NCI-H2227 treated with DMSO at 0.1 percent for 48 hours (cell line): ENCODE data around the gene LHFPL3.
"Not testable (repeated sequence)": the region's sequence is repeated elsewhere in the genome, so short reads cannot be mapped to it uniquely, and the experiment has no call there.

Experiments used
- DNase-seq: peaks from one replicate; lab custom pipeline; 2025; lab: John Stamatoyannopoulos, UW

The LHFPL3 gene

GRCh38 chr7:104482362-104483037 lies 154.1 kb downstream of the LHFPL3 start:
- DNase-seq, result no peak

GRCh38 chr7:104486931-104487330 lies 158.5 kb downstream of the LHFPL3 start:
- DNase-seq, result no peak

GRCh38 chr7:104487642-104488041 lies 159.2 kb downstream of the LHFPL3 start:
- no peak for DNase-seq

GRCh38 chr7:104497379-104497967 lies 169.1 kb downstream of the LHFPL3 start:
- no peak for DNase-seq

- DNase-seq, result no peak
Measured at GRCh38 chr7:104499975-104500374, 171.6 kb downstream of the LHFPL3 start.

- DNase-seq, result no peak
Measured at GRCh38 chr7:104509874-104510273, 181.5 kb downstream of the LHFPL3 start.

- DNase-seq, result no peak
Measured at GRCh38 chr7:104524853-104525252, 196.4 kb downstream of the LHFPL3 start.

- no peak for DNase-seq
Measured at GRCh38 chr7:104528142-104528541, 199.7 kb downstream of the LHFPL3 start.

GRCh38 chr7:104529567-104529966 lies 201.2 kb downstream of the LHFPL3 start:
- no peak for DNase-seq

- no peak for DNase-seq
Measured at GRCh38 chr7:104530251-104530650, 201.8 kb downstream of the LHFPL3 start.

GRCh38 chr7:104534149-104534548 lies 205.7 kb downstream of the LHFPL3 start:
- DNase-seq, result no peak

GRCh38 chr7:104535841-104536240 lies 207.4 kb downstream of the LHFPL3 start:
- no peak for DNase-seq

- DNase-seq, result no peak
Measured at GRCh38 chr7:104536956-104537355, 208.6 kb downstream of the LHFPL3 start.

- no peak for DNase-seq
Measured at GRCh38 chr7:104538152-104538551, 209.7 kb downstream of the LHFPL3 start.

- no peak for DNase-seq
Measured at GRCh38 chr7:104541897-104542296, 213.5 kb downstream of the LHFPL3 start.

GRCh38 chr7:104548861-104549260 lies 220.5 kb downstream of the LHFPL3 start:
- no peak for DNase-seq

- DNase-seq, result no peak
Measured at GRCh38 chr7:104550362-104550761, 222.0 kb downstream of the LHFPL3 start.

- DNase-seq, result no peak
Measured at GRCh38 chr7:104551226-104551625, 222.8 kb downstream of the LHFPL3 start.

- DNase-seq, result no peak
Measured at GRCh38 chr7:104552102-104552501, 223.7 kb downstream of the LHFPL3 start.

- DNase-seq, result no peak
Measured at GRCh38 chr7:104553074-104553473, 224.7 kb downstream of the LHFPL3 start.

GRCh38 chr7:104563350-104563901 lies 235.0 kb downstream of the LHFPL3 start:
- not testable (repeated sequence) for DNase-seq

GRCh38 chr7:104569751-104570150 lies 241.3 kb downstream of the LHFPL3 start:
- no peak for DNase-seq

- no peak for DNase-seq
Measured at GRCh38 chr7:104572554-104572953, 244.2 kb downstream of the LHFPL3 start.

- DNase-seq, result no peak
Measured at GRCh38 chr7:104584620-104585019, 256.2 kb downstream of the LHFPL3 start.
